PC-9 (cell line): ENCODE results near the gene BRIP1. TPM values are rescaled to one million over a fixed set of nuclear protein-coding genes. Genes with fewer than 3 reads are reported as not detected.
"Not testable (repeated sequence)": the region's sequence is repeated elsewhere in the genome, so short reads cannot be mapped to it uniquely, and the experiment has no call there.

Experiments used
- BruUV-seq: library from RNA; stranded (reverse); fragments of 400-500 nt; replicated peaks from 2 replicates; lab custom pipeline; 2021; lab: Mats Ljungman, UMichigan
- CTCF ChIA-PET: fragments of 300-600 bp; sonication (Branson Sonifier 250); formaldehyde crosslinking; loops from one replicate; lab custom pipeline; 2022; ENCODE audit warnings: antibody characterized with exemption; lab: Charles Lee
- POLR2A ChIA-PET: fragments of 300-600 bp; sonication (Branson Sonifier 250); formaldehyde crosslinking; loops from one replicate; lab custom pipeline; 2022; ENCODE audit warnings: antibody characterized with exemption; ENCODE audit not compliant: unreplicated experiment; lab: Charles Lee
- DNase-seq, 2 experiments: peaks; one replicate each; pipeline versions ENCODE4 v3.0.0 to v3.0.0-alpha.2; 2015 to 2022; ENCODE audit warnings: mixed read lengths in 1 of 2
- H2AFZ ChIP-seq: fragments of 200-600 bp; sonication (generic); 2 replicates; pipeline ENCODE4 v1.8.1; 2017; ENCODE audit warnings: antibody characterized with exemption
- H3F3A ChIP-seq: fragments of 200-600 bp; sonication (generic); 2 replicates; pipeline ENCODE4 v1.8.1; 2017; ENCODE audit warnings: antibody characterized with exemption, mild to moderate bottlenecking, low read depth; ENCODE audit not compliant: insufficient read depth
- H3K27ac ChIP-seq: fragments of 200-600 bp; sonication (generic); 2 replicates; pipeline ENCODE4 v1.6.1; 2016; ENCODE audit warnings: mixed run types
- H3K27me3 ChIP-seq: fragments of 200-600 bp; sonication (generic); 2 replicates; pipeline ENCODE4 v1.6.1; 2016; ENCODE audit warnings: low read depth, mixed run types; ENCODE audit not compliant: insufficient read depth
- H3K36me3 ChIP-seq: fragments of 200-600 bp; sonication (generic); 2 replicates; pipeline ENCODE4 v1.6.1; 2016; ENCODE audit warnings: low read depth, mixed run types
- H3K4me1 ChIP-seq: fragments of 200-600 bp; sonication (generic); replicated peaks from 2 replicates; pipeline ENCODE4 v1.6.1; 2016; ENCODE audit warnings: mixed run types; ENCODE audit not compliant: insufficient read depth
- H3K4me2 ChIP-seq: fragments of 200-600 bp; sonication (generic); 2 replicates; pipeline ENCODE4 v1.6.1; 2017; ENCODE audit warnings: mixed run types
- H3K4me3 ChIP-seq: fragments of 200-600 bp; sonication (generic); 2 replicates; pipeline ENCODE4 v1.6.1; 2016; ENCODE audit warnings: mixed run types
- H3K79me2 ChIP-seq: fragments of 200-600 bp; sonication (generic); 2 replicates; pipeline ENCODE4 v1.6.1; 2017; ENCODE audit warnings: low read depth, mixed run types
- H3K9me2 ChIP-seq: fragments of 200-600 bp; sonication (generic); 2 replicates; pipeline ENCODE4 v1.8.1; 2017; ENCODE audit warnings: mild to moderate bottlenecking; ENCODE audit not compliant: insufficient read depth
- H3K9me3 ChIP-seq: fragments of 200-600 bp; sonication (generic); 2 replicates; pipeline ENCODE4 v1.8.1; 2016; ENCODE audit warnings: low read depth; ENCODE audit not compliant: insufficient read depth
- H4K20me1 ChIP-seq: fragments of 200-600 bp; sonication (generic); 2 replicates; pipeline ENCODE4 v1.8.1; 2017; ENCODE audit not compliant: insufficient read depth
- CTCF ChIP-seq: fragments of 200-600 bp; sonication (generic); conservative IDR thresholded peaks from 2 replicates; pipeline ENCODE4 v1.6.1; 2017; ENCODE audit warnings: mixed run types, antibody characterized with exemption, mild to moderate bottlenecking, moderate library complexity
- EZH2 ChIP-seq: fragments of 200-600 bp; sonication (generic); IDR thresholded peaks from 2 replicates; pipeline ENCODE4 v1.8.0; 2017; ENCODE audit warnings: antibody characterized with exemption, low read depth
- intact Hi-C: fragments of 100-400 bp; cut with micrococcal nuclease; formaldehyde crosslinking; loops from one replicate; pipeline ENCODE4 v1.10.0; 2022; ENCODE audit not compliant: unreplicated experiment
- total RNA-seq: library from RNA; stranded (reverse); gene quantifications from 2 replicates; pipeline ENCODE4 v1.2.3, GENCODE V29; 2021

Gene BRIP1
- total RNA-seq, 1 experiment from 2014 or later, result 16.0 TPM

GRCh38 chr17:61895391-61895790, 32.1 kb upstream of the BRIP1 start:
- Histone ChIP-seq H2AFZ (no peak overlapping the region), H3K9me2 (no peaks in the 10 kb centered on the region), H3K4me3 (no peak overlapping the region), H3K4me2 (no peak overlapping the region), H4K20me1 (no peaks in the 10 kb centered on the region), H3K27ac (no peak overlapping the region), H3K9me3 (no peaks in the 10 kb centered on the region), H3K36me3 (peaks cover 16% of the 10 kb centered on the region; the same call in 1 of the 2 replicates), H3K79me2 (no peaks in the 10 kb centered on the region), H3K4me1 (no peaks in the 10 kb centered on the region), H3F3A (no peaks in the 10 kb centered on the region; the same call in 1 of the 2 replicates), H3K27me3 (no peaks in the 10 kb centered on the region)
- no peak for DNase-seq
- ChIA-PET POLR2A (no interaction called here), CTCF (no interaction called here)
- no TSS peak for BruUV-seq
- TF ChIP-seq EZH2 (no peak), CTCF (no peak)
- intact Hi-C loops, result no loop called here

DNA sequence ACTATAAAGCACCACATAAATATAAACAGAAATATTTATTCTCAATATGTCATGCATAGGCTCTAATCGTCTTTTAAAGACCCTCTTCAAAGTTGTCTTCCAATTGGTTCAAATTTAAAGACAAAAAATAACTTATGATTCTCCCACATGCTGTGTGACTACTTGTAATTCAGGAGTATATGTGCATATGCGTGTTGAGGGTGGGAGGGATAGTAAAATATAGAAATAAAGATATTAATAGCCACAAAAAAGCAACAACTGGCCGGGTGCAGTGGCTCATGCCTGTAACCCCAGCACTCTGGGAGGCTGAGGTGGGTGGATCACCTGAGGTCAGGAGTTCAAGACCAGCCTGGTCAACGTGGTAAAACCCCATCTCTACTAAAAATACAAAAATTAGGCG, 31.0 kb upstream of the BRIP1 start:
- H3K27me3 ChIP-seq, H3K79me2 ChIP-seq, H3K27ac ChIP-seq, H3K4me3 ChIP-seq, BruUV-seq, DNase-seq, H3K9me3 ChIP-seq, H4K20me1 ChIP-seq, H3K4me1 ChIP-seq, H2AFZ ChIP-seq, POLR2A ChIA-PET, intact Hi-C loops, H3F3A ChIP-seq, H3K4me2 ChIP-seq, H3K9me2 ChIP-seq, CTCF ChIA-PET: not testable (repeated sequence)
- peaks cover 11% of the 10 kb centered on the region; the same call in 1 of the 2 replicates for H3K36me3 ChIP-seq

DNA sequence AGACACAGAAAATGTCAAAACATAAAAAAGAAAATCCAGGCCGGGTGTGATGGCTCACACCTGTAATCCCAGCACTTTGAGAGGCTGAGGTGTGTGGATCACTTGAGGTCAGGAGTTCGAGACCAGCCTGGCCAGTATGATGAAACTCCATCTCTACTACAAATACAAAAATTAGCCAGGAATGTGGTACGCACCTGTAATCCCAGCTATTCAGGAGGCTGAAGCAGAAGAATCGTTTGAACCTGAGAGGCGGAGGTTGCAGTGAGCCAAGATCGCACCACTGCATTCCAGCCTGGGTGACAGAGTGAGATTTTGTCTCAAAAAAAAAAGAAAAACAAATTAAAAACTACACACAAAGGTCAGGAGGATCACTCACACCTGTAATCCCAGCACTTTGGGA, 24.4 kb upstream of the BRIP1 start:
- H3K36me3 ChIP-seq, POLR2A ChIA-PET, DNase-seq, H3K4me1 ChIP-seq, H3K79me2 ChIP-seq, H3K9me3 ChIP-seq, intact Hi-C loops, BruUV-seq, H3F3A ChIP-seq, H2AFZ ChIP-seq, H3K27me3 ChIP-seq, CTCF ChIA-PET, H3K9me2 ChIP-seq, H3K27ac ChIP-seq, H3K4me2 ChIP-seq, H3K4me3 ChIP-seq, H4K20me1 ChIP-seq: not testable (repeated sequence)

DNA sequence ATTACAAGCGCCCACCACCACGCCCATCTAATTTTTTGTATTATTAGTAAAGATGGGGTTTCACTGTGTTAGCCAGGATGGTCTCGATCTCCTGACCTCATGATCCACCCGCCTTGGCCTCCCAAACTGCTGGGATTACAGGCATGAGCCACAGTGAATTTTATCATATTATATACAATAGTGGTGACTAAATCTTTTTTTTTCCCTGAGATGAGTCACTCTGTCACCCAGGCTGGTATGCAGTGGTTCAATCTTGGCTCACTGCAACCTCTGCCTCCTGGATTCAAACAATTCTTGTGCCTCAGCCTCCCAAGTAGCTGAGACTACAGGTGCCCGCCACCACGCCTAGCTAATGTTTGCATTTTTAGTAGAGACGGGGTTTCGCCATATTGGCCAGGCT, 22.5 kb upstream of the BRIP1 start:
- H3K9me3 ChIP-seq, H3K79me2 ChIP-seq, H4K20me1 ChIP-seq, H2AFZ ChIP-seq, intact Hi-C loops, H3K4me2 ChIP-seq, H3K4me3 ChIP-seq, CTCF ChIA-PET, H3K4me1 ChIP-seq, POLR2A ChIA-PET, H3K27ac ChIP-seq, H3K9me2 ChIP-seq, BruUV-seq, H3K27me3 ChIP-seq, DNase-seq, H3K36me3 ChIP-seq, H3F3A ChIP-seq: not testable (repeated sequence)
